ENCODE results near the gene TSHZ1. TPM values are rescaled to one million over a fixed set of nuclear protein-coding genes. Genes with fewer than 3 reads are reported as not detected.

TSHZ1 gene
- total RNA-seq, 1 experiment from 2014 or later = 12.4 TPM

DNA sequence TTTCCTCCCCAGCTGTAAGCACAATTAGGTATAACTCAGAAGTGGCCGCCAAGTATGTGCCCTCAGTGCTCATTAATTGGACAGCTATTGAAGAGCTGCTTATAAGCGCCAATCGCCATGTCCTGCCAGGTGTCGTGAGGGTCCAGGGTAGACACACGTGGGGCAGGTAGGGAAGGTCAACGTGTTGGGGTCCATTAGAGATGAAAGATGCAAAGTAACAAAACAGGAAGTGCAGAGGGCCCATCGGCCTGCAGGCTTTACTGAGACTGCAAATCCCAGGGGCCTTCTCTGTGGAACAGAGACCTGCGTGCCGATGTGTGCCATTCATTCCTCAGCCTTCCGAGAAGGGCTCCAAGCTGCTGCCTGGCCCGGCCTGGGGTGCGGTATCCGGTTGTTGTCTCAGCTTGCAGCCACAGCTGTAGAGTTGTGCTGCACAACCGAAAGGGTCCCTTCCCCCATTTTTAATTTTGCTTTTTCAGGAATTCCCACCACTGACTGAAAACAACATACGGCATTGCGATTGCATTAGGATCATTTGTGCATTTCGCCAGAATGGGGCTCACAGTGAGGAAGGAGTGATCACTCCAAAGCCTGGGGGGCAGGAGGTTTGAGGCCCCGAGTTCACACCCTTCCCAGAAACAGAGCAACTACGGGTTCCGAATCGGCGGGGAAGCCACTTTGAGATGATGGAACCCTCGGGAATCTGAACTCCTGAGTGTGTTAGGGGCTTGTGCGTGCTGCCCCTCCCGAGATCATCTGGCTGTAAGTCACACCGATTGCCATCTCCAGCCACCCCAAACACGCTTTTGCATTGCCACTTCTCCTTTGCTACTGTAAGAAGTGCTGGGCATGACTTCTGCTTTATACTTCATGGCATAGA lies 94.3 kb downstream of the TSHZ1 start:
- no peaks in the 10 kb centered on the region for H3K4me1 ChIP-seq (replicated peaks)

DNA sequence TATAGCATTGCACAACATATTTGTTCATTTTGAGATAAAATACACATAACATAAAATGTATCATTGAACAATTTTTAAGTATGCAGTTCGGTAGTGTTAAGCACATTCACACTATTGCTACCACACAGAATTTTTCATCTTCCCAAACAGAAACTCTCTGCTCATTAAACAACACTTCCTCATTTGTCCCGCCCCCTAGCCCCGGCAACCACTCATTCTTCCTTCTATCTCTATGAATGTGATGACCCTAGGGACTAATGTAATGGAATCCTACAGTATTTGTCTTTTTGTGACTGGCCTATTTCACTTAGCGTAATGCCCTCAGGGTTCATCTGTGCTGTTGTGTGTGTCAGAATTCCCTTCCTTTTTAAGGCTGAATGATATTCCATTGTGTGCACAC lies 95.4 kb downstream of the TSHZ1 start:
- DNase-seq (ENCODE audit: low read depth in 1 of 2, low spot score in 2 of 2) = no peak
- Histone ChIP-seq H3K27ac (no peak overlapping the region), H3K4me3 (no peak overlapping the region), H3K9me3 (replicated peaks) (no peaks in the 10 kb centered on the region; the same call in 1 of the 2 replicates), H3K27me3 (replicated peaks) (no peaks in the 10 kb centered on the region), H3K36me3 (no peaks in the 10 kb centered on the region), H3K4me1 (replicated peaks) (no peaks in the 10 kb centered on the region)

More for the DNA sequence above, 94.3 kb downstream of the TSHZ1 start:
- Histone ChIP-seq H3K27me3 (replicated peaks) (no peaks in the 10 kb centered on the region), H3K4me3 (no peak overlapping the region), H3K9me3 (replicated peaks) (no peaks in the 10 kb centered on the region; the same call in 1 of the 2 replicates), H3K36me3 (no peaks in the 10 kb centered on the region), H3K27ac (no peak overlapping the region)
- no peak for DNase-seq (ENCODE audit: low read depth in 1 of 2, low spot score in 2 of 2)

DNA sequence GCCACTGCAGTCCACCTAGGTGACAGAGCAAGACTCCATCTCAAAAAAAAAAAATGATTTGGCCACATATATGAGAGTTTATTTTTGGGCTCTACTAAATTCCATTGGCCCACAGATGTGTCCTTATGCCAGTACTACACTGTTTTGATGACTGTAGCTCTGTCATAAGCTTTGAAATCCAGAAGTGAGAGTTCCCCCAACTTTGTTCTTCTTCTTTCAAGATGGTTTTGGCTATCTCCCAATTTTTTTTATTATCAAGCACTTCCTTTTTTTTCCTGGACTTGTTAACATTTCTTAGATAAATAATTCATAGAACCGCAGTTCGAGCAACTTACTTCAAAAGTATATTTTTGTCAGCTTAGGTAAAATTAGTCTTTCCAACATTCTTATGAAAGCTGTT lies 96.9 kb downstream of the TSHZ1 start:
- DNase-seq (ENCODE audit: low read depth in 1 of 2, low spot score in 2 of 2) = no peak
- no peak overlapping the region for H3K27ac ChIP-seq
- H3K36me3 ChIP-seq = no peaks in the 10 kb centered on the region
- no peaks in the 10 kb centered on the region for H3K27me3 ChIP-seq (replicated peaks)
- no peaks in the 10 kb centered on the region; the same call in 1 of the 2 replicates for H3K9me3 ChIP-seq (replicated peaks)
- H3K4me3 ChIP-seq = no peak overlapping the region
- H3K4me1 ChIP-seq (replicated peaks) = no peaks in the 10 kb centered on the region

DNA sequence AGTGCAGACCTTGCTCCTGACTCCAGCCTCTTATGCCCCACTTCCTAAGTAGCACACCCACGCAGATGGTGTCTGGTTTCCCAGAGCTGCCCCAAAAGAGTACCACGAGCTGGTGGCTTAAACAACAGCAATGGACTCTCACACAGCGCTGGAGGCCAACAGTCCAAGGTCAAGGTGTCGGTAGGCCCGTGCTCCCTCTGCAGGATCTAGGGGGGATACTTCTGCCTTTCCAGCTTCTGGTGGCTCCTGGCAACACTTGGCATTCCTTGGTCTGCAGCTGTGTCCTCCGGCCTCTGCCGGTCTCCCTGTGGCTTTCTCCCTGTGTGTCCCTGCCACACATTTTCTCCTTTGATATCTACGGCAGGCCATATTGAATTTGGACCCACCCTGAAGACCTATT lies 99.0 kb downstream of the TSHZ1 start:
- no peak for DNase-seq (ENCODE audit: low read depth in 1 of 2, low spot score in 2 of 2)
- H3K27ac ChIP-seq = no peak overlapping the region
- no peak overlapping the region for H3K4me3 ChIP-seq
- no peaks in the 10 kb centered on the region for H3K36me3 ChIP-seq
- no peaks in the 10 kb centered on the region; the same call in 1 of the 2 replicates for H3K9me3 ChIP-seq (replicated peaks)
- no peaks in the 10 kb centered on the region for H3K27me3 ChIP-seq (replicated peaks)
- no peaks in the 10 kb centered on the region for H3K4me1 ChIP-seq (replicated peaks)

DNA sequence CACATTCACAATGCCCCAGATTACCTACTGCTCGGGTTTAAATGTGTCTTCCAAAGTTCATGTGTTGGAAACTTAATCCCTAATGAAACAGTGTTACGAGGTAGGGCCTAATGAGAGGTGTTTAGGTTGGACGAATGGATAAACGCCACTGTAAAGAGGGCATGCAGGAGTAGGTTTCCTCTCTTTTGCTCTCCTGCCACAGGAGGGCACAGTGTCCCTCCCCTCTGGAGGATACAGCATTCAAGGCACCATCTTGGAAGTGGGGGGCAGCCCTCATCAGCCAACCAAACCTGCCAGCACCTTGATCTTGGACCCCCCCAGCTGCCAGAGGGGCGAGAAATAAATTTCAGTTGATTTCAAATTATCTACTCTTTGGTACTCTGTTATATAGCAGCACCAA lies 103.5 kb downstream of the TSHZ1 start:
- no peak for DNase-seq (ENCODE audit: low read depth in 1 of 2, low spot score in 2 of 2)

DNA sequence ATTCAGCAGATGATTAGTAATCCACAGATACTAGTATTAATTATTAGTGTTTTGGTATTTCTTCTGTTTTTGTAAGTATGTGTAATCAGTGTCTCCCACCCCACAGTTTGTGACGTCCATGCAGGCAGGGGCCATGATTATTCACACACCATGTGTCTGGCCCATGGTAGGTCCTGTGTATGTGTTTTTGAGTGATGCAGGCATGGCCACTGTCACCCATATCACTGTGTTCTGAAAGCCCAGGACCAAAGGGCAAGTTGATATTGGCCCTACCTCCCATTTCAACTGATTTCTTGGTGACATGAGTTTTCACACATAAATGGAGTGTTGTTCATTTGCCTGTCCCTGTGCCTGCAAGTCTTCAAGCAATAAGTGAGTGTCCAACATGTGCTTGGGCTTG lies 104.0 kb downstream of the TSHZ1 start:
- Histone ChIP-seq H3K27ac (no peak overlapping the region), H3K36me3 (no peaks in the 10 kb centered on the region), H3K9me3 (replicated peaks) (no peaks in the 10 kb centered on the region; the same call in 1 of the 2 replicates), H3K4me3 (no peak overlapping the region), H3K4me1 (replicated peaks) (no peaks in the 10 kb centered on the region), H3K27me3 (replicated peaks) (no peaks in the 10 kb centered on the region)
- DNase-seq (ENCODE audit: low read depth in 1 of 2, low spot score in 2 of 2) = no peak

More for the DNA sequence above, 103.5 kb downstream of the TSHZ1 start:
- no peak overlapping the region for H3K27ac ChIP-seq
- no peaks in the 10 kb centered on the region for H3K36me3 ChIP-seq
- no peak overlapping the region for H3K4me3 ChIP-seq
- H3K4me1 ChIP-seq (replicated peaks) = no peaks in the 10 kb centered on the region
- H3K27me3 ChIP-seq (replicated peaks) = no peaks in the 10 kb centered on the region
- H3K9me3 ChIP-seq (replicated peaks) = no peaks in the 10 kb centered on the region; the same call in 1 of the 2 replicates

DNA sequence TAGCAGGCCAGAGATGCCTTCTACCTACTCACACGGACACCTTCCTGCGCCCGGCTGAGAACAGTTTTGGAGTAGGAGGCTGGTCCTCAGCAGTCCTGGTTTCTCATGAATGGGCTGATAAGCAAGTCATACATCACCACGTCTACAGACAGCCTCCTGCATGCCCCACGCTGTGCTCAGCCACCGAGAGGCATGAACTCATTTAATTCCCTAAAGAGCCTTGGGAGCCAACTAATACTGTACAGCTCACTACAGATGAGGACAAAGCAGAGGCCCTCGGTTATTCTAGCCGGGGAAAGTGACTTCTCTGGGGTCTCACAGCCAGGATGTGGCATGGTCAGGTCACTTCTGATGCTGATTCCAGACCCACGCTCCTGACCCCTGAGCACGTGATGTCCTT lies 105.6 kb downstream of the TSHZ1 start:
- no peaks in the 10 kb centered on the region for H3K4me1 ChIP-seq (replicated peaks)
- H3K4me3 ChIP-seq = no peak overlapping the region
- H3K36me3 ChIP-seq = no peaks in the 10 kb centered on the region
- no peak overlapping the region for H3K27ac ChIP-seq
- no peaks in the 10 kb centered on the region; the same call in 1 of the 2 replicates for H3K9me3 ChIP-seq (replicated peaks)
- no peaks in the 10 kb centered on the region for H3K27me3 ChIP-seq (replicated peaks)
- no peak for DNase-seq (ENCODE audit: low read depth in 1 of 2, low spot score in 2 of 2)

DNA sequence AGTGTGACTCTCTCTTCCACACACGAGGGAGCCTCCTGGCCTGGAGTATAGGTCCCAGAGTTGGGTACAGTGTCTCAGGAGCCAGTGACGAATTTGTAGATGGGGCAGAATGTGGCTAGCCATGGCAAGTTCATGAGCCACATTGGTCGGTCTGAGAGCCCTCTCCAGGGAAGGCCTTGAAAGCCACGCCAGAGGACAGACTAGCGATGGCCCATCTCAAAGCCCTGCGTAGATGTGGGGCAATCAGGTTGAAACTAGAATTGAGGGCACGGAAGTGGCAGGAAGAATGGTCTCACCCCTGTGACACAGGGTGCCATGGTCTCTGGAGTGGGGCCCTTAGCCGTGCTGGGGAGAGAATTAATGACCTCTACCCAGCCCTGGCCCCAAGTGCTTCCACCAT lies 106.2 kb downstream of the TSHZ1 start:
- H3K4me1 ChIP-seq (replicated peaks) = no peaks in the 10 kb centered on the region
- DNase-seq (ENCODE audit: low read depth in 1 of 2, low spot score in 2 of 2) = no peak
- no peaks in the 10 kb centered on the region for H3K27me3 ChIP-seq (replicated peaks)
- no peak overlapping the region for H3K27ac ChIP-seq
- no peak overlapping the region for H3K4me3 ChIP-seq
- no peaks in the 10 kb centered on the region; the same call in 1 of the 2 replicates for H3K9me3 ChIP-seq (replicated peaks)
- H3K36me3 ChIP-seq = no peaks in the 10 kb centered on the region

DNA sequence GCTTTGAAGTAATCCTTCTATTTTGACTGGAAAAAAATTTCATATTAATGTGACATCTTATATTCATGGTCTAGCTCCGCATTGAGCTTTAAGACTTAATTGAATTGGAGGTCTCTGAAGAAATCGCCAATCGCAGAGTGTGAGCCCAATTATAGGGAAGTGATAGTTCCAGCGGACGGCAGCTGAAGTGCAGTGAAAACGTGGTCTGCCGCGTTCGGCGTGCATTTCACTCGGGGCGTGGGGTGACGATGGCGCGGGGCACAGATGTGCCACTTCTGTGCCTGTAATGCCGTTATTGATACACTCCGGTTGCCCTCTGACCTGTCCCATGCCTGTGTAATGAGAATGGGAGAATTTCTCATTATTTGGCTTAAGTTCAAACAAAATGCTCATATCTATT lies 106.7 kb downstream of the TSHZ1 start:
- no peaks in the 10 kb centered on the region for H3K27me3 ChIP-seq (replicated peaks)
- no peak overlapping the region for H3K27ac ChIP-seq
- no peaks in the 10 kb centered on the region for H3K36me3 ChIP-seq
- no peak for DNase-seq (ENCODE audit: low read depth in 1 of 2, low spot score in 2 of 2)
- H3K4me3 ChIP-seq = no peak overlapping the region
- no peaks in the 10 kb centered on the region for H3K4me1 ChIP-seq (replicated peaks)
- H3K9me3 ChIP-seq (replicated peaks) = no peaks in the 10 kb centered on the region; the same call in 1 of the 2 replicates

DNA sequence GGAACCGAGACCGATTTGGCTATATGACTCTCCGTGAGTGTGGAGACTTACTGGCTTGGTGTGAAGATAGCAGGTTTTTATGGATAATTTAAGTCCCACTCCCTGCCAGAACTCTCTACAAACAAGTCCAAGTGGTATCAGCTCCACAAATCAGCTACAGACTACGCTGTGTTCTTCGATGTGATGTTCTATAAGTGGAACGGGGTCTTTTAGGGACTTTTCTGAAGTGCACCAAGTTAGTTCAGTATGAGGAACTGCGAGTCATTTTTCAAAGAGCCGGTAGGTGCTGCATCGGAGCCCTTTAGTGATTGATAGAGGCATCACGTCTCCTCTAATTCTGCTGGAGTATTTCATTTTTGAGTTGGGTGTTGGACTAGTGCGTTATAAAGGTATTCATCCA lies 107.1 kb downstream of the TSHZ1 start:
- no peak for DNase-seq (ENCODE audit: low read depth in 1 of 2, low spot score in 2 of 2)
- Histone ChIP-seq H3K27ac (no peak overlapping the region), H3K9me3 (replicated peaks) (no peaks in the 10 kb centered on the region; the same call in 1 of the 2 replicates), H3K27me3 (replicated peaks) (no peaks in the 10 kb centered on the region), H3K4me3 (no peak overlapping the region), H3K36me3 (no peaks in the 10 kb centered on the region), H3K4me1 (replicated peaks) (no peaks in the 10 kb centered on the region)

DNA sequence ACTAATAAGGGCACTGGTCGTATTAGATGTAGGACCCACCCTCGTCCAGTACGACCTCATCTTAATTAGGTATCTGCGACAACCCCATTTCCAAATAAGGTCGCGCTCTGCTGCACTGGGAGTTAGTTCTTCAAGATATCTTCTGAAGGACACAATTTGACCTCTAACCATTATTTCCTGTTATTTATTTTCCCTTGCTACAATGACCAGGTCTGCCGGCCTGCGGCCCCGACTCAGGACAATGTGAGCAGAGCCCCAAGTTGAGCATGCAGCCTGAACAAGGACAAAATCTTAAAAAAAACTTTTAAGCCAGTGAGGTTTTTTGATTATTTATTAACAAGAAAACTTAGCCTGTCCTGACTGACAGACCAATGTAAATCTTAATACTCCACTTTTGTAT lies 109.3 kb downstream of the TSHZ1 start:
- H3K27me3 ChIP-seq (replicated peaks) = no peaks in the 10 kb centered on the region
- no peaks in the 10 kb centered on the region; the same call in 1 of the 2 replicates for H3K9me3 ChIP-seq (replicated peaks)
- H3K27ac ChIP-seq = no peak overlapping the region

DNA sequence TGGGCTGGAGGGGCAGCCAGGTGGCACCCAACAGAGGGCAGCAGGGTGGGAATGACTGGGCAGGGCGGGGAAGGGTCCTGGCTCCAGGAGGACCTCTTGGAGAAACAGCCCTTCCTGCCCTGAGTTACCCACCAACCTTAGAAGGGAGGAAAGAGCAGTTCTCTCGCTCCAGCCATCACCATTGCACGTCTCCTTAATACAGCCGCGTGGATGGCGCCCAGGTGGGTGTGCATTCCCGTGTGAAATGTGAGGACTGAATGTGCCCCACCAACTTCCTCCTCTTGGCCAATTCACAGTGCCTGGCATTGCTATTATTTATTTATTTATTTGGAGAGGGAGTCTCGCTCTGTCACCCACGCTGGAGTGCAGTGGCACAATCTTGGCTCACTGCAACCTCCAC lies 109.9 kb downstream of the TSHZ1 start:
- DNase-seq (ENCODE audit: low read depth in 1 of 2, low spot score in 2 of 2) = no peak
- Histone ChIP-seq H3K9me3 (replicated peaks) (no peaks in the 10 kb centered on the region; the same call in 1 of the 2 replicates), H3K4me1 (replicated peaks) (no peaks in the 10 kb centered on the region), H3K27ac (no peak overlapping the region), H3K4me3 (no peak overlapping the region), H3K36me3 (no peaks in the 10 kb centered on the region), H3K27me3 (replicated peaks) (no peaks in the 10 kb centered on the region)

More for the DNA sequence above, 109.3 kb downstream of the TSHZ1 start:
- Histone ChIP-seq H3K4me1 (replicated peaks) (no peaks in the 10 kb centered on the region), H3K4me3 (no peak overlapping the region), H3K36me3 (no peaks in the 10 kb centered on the region)
- DNase-seq (ENCODE audit: low read depth in 1 of 2, low spot score in 2 of 2) = no peak

DNA sequence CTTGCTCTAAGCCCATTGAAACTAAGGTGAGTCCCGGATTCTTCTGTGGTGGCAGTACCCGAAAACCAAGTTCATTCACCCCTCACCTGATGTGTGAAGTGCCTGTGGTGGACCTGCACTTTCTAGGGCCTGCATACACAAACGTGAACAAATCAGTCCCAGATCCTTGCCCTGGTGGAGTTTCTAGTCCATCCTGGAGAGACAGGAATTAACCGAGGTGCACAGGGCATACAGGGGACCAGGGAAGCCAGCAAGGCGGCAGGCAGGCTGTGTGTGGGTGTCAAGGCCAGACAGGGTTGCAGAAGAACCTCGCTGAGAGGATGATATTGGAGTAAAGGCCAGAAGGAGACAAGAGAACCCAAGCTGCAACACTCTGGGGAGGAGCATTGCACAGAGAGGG lies 110.8 kb downstream of the TSHZ1 start:
- no peaks in the 10 kb centered on the region for H3K27me3 ChIP-seq (replicated peaks)
- H3K27ac ChIP-seq = no peak overlapping the region
- no peaks in the 10 kb centered on the region for H3K9me3 ChIP-seq (replicated peaks)
- no peaks in the 10 kb centered on the region for H3K36me3 ChIP-seq
- H3K4me3 ChIP-seq = no peak overlapping the region
- no peak for DNase-seq (ENCODE audit: low read depth in 1 of 2, low spot score in 2 of 2)
- no peaks in the 10 kb centered on the region for H3K4me1 ChIP-seq (replicated peaks)

DNA sequence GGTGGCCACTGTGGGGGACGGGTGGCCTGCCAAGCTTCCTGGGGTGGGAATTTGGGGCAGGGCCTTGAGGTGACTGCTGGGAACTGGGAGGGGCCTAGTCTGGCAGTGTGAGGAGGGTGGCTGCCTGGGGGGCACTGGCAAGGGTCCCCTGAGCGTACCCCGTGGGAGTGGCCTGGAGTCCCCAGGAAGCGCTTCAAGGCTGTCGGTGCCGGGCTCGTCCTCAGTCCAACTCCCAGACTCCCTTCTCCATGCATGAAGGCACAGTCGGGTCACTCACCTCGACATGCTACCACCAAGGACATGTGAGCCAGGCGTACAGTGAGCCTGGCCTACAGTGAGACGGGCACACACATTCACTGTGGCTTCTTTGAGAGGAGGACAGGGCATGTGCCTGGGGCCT lies 111.6 kb downstream of the TSHZ1 start:
- DNase-seq (ENCODE audit: low read depth in 1 of 2, low spot score in 2 of 2) = no peak
- Histone ChIP-seq H3K9me3 (replicated peaks) (no peaks in the 10 kb centered on the region), H3K36me3 (no peaks in the 10 kb centered on the region), H3K4me1 (replicated peaks) (no peaks in the 10 kb centered on the region), H3K27ac (no peak overlapping the region), H3K4me3 (no peak overlapping the region), H3K27me3 (replicated peaks) (no peaks in the 10 kb centered on the region)
